NCI-H1092 treated with DMSO at 0.1 percent for 48 hours (cell line): ENCODE results near the gene PRKN.

Experiments used
- DNase-seq: peaks from one replicate; lab custom pipeline; 2025; lab: John Stamatoyannopoulos, UW

The PRKN gene

GRCh38 chr6:161658211-161658610 lies 1069.4 kb downstream of the PRKN start:
- no peak for DNase-seq

GRCh38 chr6:161654209-161654608 lies 1073.4 kb downstream of the PRKN start:
- DNase-seq: no peak

- DNase-seq: no peak
Observed at GRCh38 chr6:161651949-161652348, 1075.6 kb downstream of the PRKN start.

GRCh38 chr6:161649841-161650240 lies 1077.7 kb downstream of the PRKN start:
- DNase-seq: no peak

- no peak for DNase-seq
Observed at GRCh38 chr6:161649068-161649467, 1078.5 kb downstream of the PRKN start.

- DNase-seq: no peak
Observed at GRCh38 chr6:161647234-161647633, 1080.3 kb downstream of the PRKN start.

GRCh38 chr6:161644521-161644920 lies 1083.0 kb downstream of the PRKN start:
- no peak for DNase-seq

- DNase-seq: no peak
Observed at GRCh38 chr6:161641175-161641574, 1086.4 kb downstream of the PRKN start.

- DNase-seq: no peak
Observed at GRCh38 chr6:161639772-161640171, 1087.8 kb downstream of the PRKN start.

GRCh38 chr6:161637658-161638057 lies 1089.9 kb downstream of the PRKN start:
- DNase-seq: no peak

GRCh38 chr6:161636882-161637430 lies 1090.6 kb downstream of the PRKN start:
- no peak for DNase-seq

GRCh38 chr6:161635975-161636374 lies 1091.6 kb downstream of the PRKN start:
- no peak for DNase-seq

GRCh38 chr6:161634916-161635315 lies 1092.7 kb downstream of the PRKN start:
- no peak for DNase-seq

GRCh38 chr6:161631676-161632194 lies 1095.8 kb downstream of the PRKN start:
- no peak for DNase-seq

GRCh38 chr6:161630674-161631073 lies 1096.9 kb downstream of the PRKN start:
- DNase-seq: no peak

GRCh38 chr6:161626132-161626676 lies 1101.4 kb downstream of the PRKN start:
- no peak for DNase-seq

- DNase-seq: no peak
Observed at GRCh38 chr6:161624111-161624510, 1103.5 kb downstream of the PRKN start.

GRCh38 chr6:161622779-161623178 lies 1104.8 kb downstream of the PRKN start:
- DNase-seq: no peak

GRCh38 chr6:161618831-161619454 lies 1108.6 kb downstream of the PRKN start:
- DNase-seq: peak; percentile 87

GRCh38 chr6:161613711-161614110 lies 1113.9 kb downstream of the PRKN start:
- DNase-seq: no peak

GRCh38 chr6:161608771-161609170 lies 1118.8 kb downstream of the PRKN start:
- no peak for DNase-seq

GRCh38 chr6:161607696-161608297 lies 1119.8 kb downstream of the PRKN start:
- DNase-seq: no peak

- DNase-seq: no peak
Observed at GRCh38 chr6:161602359-161602758, 1125.2 kb downstream of the PRKN start.
